Ascending aorta (tissue), 2 donors: Measurements from ENCODE around the gene GPC6. TPM values are rescaled to one million over a fixed set of nuclear protein-coding genes. Genes with fewer than 3 reads are reported as not detected.
"Not testable (repeated sequence)": the region's sequence is repeated elsewhere in the genome, so short reads cannot be mapped to it uniquely, and the experiment has no call there.

ENCODE experiments used
- DNase-seq, 2 donors: peaks; one replicate each; pipeline ENCODE4 v3.0.0-alpha.2; 2019; ENCODE audit warnings: low spot score in 2 of 2
- H3K27ac ChIP-seq, 2 donors: fragments of 200-600 bp; sonication (generic); one replicate each; pipeline ENCODE4 v1.5.1; 2016 to 2017; ENCODE audit warnings: mild to moderate bottlenecking in 1 of 2
- H3K27me3 ChIP-seq: fragments of 200-600 bp; sonication (generic); one replicate; pipeline ENCODE4 v1.5.1; 2017
- H3K36me3 ChIP-seq, 2 donors: fragments of 200-600 bp; sonication (generic); one replicate each; pipeline ENCODE4 v1.5.1; 2016
- H3K4me1 ChIP-seq, 2 donors: fragments of 200-600 bp; sonication (generic); one replicate each; pipeline ENCODE4 v1.5.1; 2016 to 2017; ENCODE audit warnings: mild to moderate bottlenecking in 1 of 2
- H3K4me3 ChIP-seq, 2 donors: fragments of 200-600 bp; sonication (generic); one replicate each; pipeline ENCODE4 v1.5.1; 2016 to 2017; ENCODE audit warnings: mild to moderate bottlenecking in 1 of 2
- H3K9me3 ChIP-seq, 2 donors: fragments of 200-600 bp; sonication (generic); one replicate each; pipeline ENCODE4 v1.5.1; 2016
- intact Hi-C: fragments of 100-400 bp; cut with DNase I; formaldehyde crosslinking; loops from one replicate; pipeline ENCODE4 v1.15.1; 2023
- total RNA-seq: library from RNA; depleted of rRNA; stranded (reverse); fragments of >200 nt; gene quantifications from one replicate; pipeline ENCODE4 v1.1.0, GENCODE V29; 2016
- TF ChIP-seq, protein P1 (sequence below), 3 experiments: fragments of 200-600 bp in 2 of 3; fragments of 450-650 bp in 1 of 3; sonication (generic) in 2 of 3; IDR thresholded peaks; one replicate each; pipeline ENCODE4 v1.5.1; 2016 to 2019; ENCODE audit warnings: antibody characterized with exemption in 3 of 3, mild to moderate bottlenecking in 1 of 3, moderate library complexity in 1 of 3

GPC6 gene
- total RNA-seq, 1 donor from 2014 or later, result 23.2 TPM

DNA sequence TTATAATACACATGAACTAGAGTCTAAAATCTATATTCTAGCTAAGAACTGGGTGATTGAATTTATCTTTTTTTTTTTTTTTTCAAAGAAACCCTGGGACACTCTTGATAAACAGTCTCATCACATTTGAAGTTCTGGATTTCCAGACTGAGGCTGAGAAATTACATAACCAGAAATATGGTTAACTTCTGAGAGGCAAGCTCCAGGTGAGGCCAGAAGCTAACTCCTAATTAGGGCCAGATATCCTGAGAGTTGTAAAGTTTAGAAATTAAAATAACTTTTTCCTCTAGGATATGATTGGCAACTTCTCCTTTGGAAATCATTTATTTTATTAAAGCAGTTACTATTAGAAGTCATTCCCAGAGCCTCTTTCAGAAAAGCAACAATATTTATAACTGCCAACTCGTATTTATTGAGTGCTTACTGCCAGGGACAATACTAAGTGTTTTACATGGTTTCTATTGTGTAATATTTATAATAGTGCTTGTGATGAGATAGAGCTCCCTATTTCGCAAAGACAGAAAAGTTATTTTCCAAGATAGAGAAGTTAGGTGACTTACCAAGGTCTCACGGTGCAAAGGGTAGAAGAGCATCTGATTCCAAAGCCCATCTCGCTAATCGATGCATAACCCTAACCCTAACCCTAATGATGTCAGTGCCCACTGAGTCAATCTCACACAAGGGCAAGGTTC lies 1065.2 kb downstream of the GPC6 start:
- Histone ChIP-seq H3K36me3 (no peaks in the 10 kb centered on the region), H3K4me3 (no peak overlapping the region), H3K27me3 (no peaks in the 10 kb centered on the region), H3K9me3 (no peaks in the 10 kb centered on the region), H3K27ac (no peak overlapping the region), H3K4me1 (no peaks in the 10 kb centered on the region)
- TF ChIP-seq, protein P1, sequence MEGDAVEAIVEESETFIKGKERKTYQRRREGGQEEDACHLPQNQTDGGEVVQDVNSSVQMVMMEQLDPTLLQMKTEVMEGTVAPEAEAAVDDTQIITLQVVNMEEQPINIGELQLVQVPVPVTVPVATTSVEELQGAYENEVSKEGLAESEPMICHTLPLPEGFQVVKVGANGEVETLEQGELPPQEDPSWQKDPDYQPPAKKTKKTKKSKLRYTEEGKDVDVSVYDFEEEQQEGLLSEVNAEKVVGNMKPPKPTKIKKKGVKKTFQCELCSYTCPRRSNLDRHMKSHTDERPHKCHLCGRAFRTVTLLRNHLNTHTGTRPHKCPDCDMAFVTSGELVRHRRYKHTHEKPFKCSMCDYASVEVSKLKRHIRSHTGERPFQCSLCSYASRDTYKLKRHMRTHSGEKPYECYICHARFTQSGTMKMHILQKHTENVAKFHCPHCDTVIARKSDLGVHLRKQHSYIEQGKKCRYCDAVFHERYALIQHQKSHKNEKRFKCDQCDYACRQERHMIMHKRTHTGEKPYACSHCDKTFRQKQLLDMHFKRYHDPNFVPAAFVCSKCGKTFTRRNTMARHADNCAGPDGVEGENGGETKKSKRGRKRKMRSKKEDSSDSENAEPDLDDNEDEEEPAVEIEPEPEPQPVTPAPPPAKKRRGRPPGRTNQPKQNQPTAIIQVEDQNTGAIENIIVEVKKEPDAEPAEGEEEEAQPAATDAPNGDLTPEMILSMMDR (IDR thresholded peaks at IDR 0.05), result no peak
- no peak for DNase-seq
- intact Hi-C loops, result no loop called here

DNA sequence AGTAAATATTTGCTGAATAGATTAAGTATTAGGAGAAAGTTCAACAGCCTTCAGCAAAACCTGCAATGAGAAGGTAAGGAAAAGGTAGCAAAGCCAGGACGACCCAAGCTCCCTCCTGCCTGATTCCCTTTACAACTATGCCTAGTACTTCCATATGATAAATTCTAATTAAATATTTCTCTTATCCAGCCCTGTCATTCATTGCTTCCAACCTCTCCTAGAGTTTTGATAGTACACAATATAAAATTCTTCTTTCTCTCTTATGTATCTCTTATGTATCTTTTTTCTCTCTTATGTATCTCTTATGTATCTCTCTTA lies 1065.7 kb downstream of the GPC6 start:
- TF ChIP-seq, protein P1 (IDR thresholded peaks at IDR 0.05), result no peak
- intact Hi-C loops, result no loop called here
- no peak overlapping the region for H3K4me3 ChIP-seq
- no peaks in the 10 kb centered on the region for H3K9me3 ChIP-seq
- H3K27ac ChIP-seq, result no peak overlapping the region
- H3K27me3 ChIP-seq, result no peaks in the 10 kb centered on the region
- H3K4me1 ChIP-seq, result no peaks in the 10 kb centered on the region
- DNase-seq, result no peak
- no peaks in the 10 kb centered on the region for H3K36me3 ChIP-seq

DNA sequence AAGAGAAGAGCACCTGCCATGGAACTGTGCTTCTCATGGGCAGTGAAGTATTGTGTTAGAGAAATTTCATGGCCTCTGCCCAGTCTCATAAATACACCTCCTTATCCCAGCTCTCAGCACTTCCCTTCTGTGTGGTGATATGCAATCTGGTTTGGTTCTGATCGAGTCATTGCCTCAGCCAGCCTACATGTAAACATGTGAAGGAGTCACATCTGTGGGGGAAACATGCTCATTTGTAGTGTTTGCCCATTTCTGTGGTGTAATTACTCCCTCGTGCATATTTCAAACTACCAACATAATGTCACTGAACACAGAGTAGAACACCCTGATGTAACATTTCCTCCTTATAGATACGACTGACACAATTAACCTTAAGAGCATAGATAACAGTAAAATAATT lies 1069.9 kb downstream of the GPC6 start:
- DNase-seq, result no peak
- TF ChIP-seq, protein P1 (IDR thresholded peaks at IDR 0.05), result no peak
- intact Hi-C loops, result no loop called here
- Histone ChIP-seq H3K4me1 (no peaks in the 10 kb centered on the region), H3K4me3 (no peak overlapping the region), H3K9me3 (no peaks in the 10 kb centered on the region), H3K27me3 (no peaks in the 10 kb centered on the region), H3K27ac (no peak overlapping the region), H3K36me3 (no peaks in the 10 kb centered on the region)

DNA sequence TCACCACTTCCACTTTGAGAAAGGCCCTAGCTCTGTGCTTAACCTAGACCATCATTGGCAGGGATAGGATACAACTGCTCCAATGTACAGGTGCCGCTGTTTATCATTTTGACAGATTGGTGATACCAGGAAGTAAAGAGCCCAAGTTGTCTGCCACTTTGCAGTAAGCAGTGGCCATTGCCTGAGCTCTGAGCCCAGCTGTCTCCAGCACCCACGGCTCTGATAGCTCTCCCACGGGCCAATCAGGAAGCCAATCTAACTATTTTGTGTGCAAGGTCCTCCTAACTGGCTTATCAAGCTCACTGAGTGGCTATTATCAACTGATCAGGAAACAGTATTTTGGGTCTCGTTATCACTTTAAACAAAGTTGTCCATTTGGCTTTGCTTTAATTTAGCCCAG lies 1071.7 kb downstream of the GPC6 start:
- intact Hi-C loops, result no loop called here
- Histone ChIP-seq H3K9me3 (no peaks in the 10 kb centered on the region), H3K27ac (no peak overlapping the region), H3K27me3 (no peaks in the 10 kb centered on the region), H3K36me3 (no peaks in the 10 kb centered on the region), H3K4me1 (no peaks in the 10 kb centered on the region), H3K4me3 (no peak overlapping the region)
- TF ChIP-seq, protein P1 (IDR thresholded peaks at IDR 0.05), result no peak
- no peak for DNase-seq

DNA sequence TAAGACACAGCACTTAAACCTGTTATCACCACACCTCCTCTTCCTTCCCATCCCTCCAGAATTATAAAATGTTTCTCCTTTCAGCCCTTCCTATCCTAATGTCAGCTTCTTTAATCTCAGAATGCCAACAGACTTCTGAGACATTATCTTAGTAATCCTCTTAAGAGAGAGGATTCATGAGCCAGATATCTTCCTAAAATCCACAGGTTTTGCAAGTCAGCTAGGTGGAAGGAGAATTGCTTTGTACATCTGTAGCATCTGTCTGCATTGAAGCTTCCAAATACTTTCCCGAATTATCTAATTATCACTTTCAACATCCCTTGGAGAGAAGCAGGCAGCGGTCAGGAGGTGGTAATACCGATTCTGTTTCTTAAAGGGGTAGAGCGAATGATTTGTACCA lies 1073.8 kb downstream of the GPC6 start:
- H3K4me1 ChIP-seq, result no peaks in the 10 kb centered on the region
- DNase-seq, result no peak
- no peaks in the 10 kb centered on the region for H3K9me3 ChIP-seq
- TF ChIP-seq, protein P1 (IDR thresholded peaks at IDR 0.05), result no peak
- H3K36me3 ChIP-seq, result no peaks in the 10 kb centered on the region
- no peaks in the 10 kb centered on the region for H3K27me3 ChIP-seq
- H3K4me3 ChIP-seq, result no peak overlapping the region
- no peak overlapping the region for H3K27ac ChIP-seq
- intact Hi-C loops, result no loop called here

DNA sequence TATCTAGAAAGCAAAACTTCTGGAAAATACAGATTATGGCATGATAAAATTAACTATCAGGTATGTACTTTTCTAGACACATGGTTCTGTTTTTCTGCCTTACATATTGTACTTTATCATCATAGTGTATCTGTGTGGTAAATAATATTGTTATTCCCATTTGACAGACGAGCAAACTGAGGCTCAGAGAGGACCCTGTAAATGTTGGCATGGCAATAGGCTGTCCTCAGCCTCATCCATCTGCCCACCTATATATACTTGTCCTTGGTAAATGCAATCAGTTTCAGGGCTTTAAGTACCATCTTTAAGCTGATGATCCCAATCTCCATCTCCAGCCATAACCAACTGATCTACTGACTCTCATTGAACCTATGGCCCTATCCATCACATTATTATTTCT lies 1074.9 kb downstream of the GPC6 start:
- intact Hi-C loops, result no loop called here
- no peak for DNase-seq

DNA sequence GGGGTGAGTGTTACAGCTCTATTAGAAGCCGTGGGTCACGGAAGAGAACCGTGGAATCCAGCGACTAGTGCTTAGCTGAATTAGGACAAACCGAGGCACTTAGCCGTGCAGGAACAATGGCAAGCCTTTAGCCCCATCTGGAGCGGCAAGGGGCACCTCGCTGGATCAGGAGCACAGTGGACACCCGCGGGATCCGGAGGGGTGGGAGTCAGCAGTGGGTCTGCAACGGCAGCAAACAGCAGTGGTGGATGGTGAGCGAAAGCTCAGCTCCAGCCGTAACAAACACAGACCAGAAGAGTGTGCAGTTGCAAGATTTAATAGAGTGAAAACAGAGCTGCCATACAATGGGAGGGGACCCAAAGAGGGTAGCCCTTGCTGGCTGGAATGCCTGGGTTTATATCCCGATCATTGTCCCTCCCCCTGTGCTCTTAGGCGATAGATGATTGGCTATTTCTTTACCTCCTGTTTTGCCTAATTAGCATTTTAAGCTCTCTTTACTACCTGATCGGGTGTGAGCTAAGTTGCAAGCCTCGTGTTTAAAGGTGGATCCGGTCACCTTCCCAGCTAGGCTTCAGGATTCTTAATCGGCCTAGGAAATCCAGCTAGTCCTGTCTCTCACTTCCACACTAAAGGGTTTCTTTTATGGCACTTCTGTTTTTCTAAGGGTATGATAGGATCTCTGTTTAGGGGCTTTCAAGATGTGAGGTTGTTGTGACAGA lies 1076.4 kb downstream of the GPC6 start:
- H3K4me1 ChIP-seq, H3K36me3 ChIP-seq, H3K4me3 ChIP-seq, H3K9me3 ChIP-seq, intact Hi-C loops, H3K27ac ChIP-seq, DNase-seq, H3K27me3 ChIP-seq: not testable (repeated sequence)

More for the DNA sequence above, 1074.9 kb downstream of the GPC6 start:
- Histone ChIP-seq H3K4me1 (no peaks in the 10 kb centered on the region), H3K9me3 (no peaks in the 10 kb centered on the region), H3K27ac (no peak overlapping the region), H3K27me3 (no peaks in the 10 kb centered on the region), H3K4me3 (no peak overlapping the region), H3K36me3 (no peaks in the 10 kb centered on the region)
- TF ChIP-seq, protein P1 (IDR thresholded peaks at IDR 0.05), result no peak
